ENCODE results near the gene MCRS1. TPM values are rescaled to one million over a fixed set of nuclear protein-coding genes. Genes with fewer than 3 reads are reported as not detected.

Gene MCRS1, protein sequence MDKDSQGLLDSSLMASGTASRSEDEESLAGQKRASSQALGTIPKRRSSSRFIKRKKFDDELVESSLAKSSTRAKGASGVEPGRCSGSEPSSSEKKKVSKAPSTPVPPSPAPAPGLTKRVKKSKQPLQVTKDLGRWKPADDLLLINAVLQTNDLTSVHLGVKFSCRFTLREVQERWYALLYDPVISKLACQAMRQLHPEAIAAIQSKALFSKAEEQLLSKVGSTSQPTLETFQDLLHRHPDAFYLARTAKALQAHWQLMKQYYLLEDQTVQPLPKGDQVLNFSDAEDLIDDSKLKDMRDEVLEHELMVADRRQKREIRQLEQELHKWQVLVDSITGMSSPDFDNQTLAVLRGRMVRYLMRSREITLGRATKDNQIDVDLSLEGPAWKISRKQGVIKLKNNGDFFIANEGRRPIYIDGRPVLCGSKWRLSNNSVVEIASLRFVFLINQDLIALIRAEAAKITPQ
- 47.2 and 54.0 TPM in 2 replicates for total RNA-seq

GRCh38 chr12:49567611-49568441 is at the start of gene MCRS1:
TSS of gene MCRS1 (minus strand) at chr12:49568142. CDS start at chr12:49566731, 1,411 bp downstream.

DNA sequence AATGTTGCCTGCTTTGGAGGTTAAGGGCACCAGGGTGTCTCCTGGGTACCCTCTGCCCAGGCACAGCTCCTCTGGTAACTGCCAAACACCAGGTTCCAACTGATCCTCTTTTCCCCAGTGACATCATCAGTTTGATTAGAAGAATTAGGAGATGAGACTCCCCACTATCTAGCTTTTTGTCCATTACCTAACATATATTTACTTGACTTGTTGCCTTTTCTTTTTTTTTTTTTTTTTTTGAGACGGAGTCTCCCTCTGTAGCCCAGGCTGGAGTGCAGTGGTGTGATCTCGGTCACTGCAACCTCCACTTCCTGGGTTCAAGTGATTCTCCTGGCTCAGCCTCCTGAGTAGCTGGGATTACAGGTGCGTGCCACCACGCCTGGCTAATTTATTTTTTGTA is 37.6 kb upstream of the MCRS1 start, which contains the start of gene FAM186B:
FAM186B (minus strand) TSS at position 101 of the 400 bp plus-strand sequence. CDS start 162 bp downstream, outside the sequence.

DNA sequence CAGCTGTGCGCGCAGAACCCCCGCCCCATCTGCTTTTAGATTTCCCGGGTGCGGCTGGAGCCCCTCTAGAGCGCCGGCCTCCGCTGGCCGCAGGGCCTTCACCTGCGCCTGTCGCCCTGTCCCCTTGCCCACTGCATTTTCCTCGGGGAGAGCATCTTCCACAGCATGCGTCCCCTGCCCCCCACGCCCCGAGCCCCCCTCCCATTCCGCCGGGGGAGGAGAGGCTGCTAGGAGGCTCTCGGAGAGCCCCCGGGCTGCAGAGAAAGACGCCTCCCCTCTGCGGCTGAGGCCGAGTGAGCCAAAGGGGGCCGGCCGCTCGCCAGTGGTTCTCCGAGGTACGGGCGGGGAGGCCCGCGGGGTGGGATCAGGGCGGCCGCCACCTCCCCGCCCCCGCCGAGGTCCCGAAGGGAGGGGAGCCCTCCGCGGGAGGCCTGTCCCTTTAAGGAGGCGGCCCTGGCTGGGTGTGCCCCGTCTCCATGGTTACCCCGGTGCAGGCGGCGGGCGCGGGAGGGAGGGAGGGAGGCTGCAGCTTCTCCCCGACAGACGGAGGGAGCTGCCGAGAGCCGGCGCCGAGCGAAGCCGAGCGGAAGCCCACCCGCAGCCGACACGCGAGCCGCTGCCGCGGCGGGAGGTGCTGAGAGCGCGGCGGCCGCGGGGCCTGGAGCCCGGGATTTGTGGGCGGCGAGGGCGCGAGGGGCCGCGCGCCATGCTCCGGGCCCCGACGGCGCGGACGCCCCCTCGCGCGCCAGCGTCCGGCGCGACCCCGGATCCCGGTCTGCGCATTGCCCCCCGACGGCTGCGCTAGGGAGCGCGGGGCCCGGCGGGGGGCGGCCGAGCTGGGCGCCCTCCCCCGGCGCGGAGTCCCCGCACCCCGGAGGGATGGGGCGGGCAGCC is 29.2 kb downstream of the MCRS1 start, which contains the start of gene KCNH3:
KCNH3 (plus strand) TSS at position 521 of the 894 bp plus-strand sequence. CDS start 387 bp downstream, outside the sequence.

Other genes starting within 250 kb of the MCRS1 start
- gene TROAP, start 244.9 kb downstream of the MCRS1 start, total RNA-seq = 1.2 and 3.7 TPM in 2 replicates
- gene C1QL4, start 231.0 kb downstream of the MCRS1 start, total RNA-seq = under 0.01 TPM in 1 of 2 replicates, not detected in the other
- gene DNAJC22, start 221.3 kb downstream of the MCRS1 start, total RNA-seq = 1.8 and 6.0 TPM in 2 replicates
- 27.7 and 31.4 TPM in 2 replicates for gene SPATS2, start 200.7 kb downstream of the MCRS1 start, total RNA-seq
- gene KCNH3, start 29.1 kb downstream of the MCRS1 start, total RNA-seq = under 0.01 and 0.09 TPM in 2 replicates
- gene FAM186B, start 37.5 kb upstream of the MCRS1 start, total RNA-seq = 0.28 and 0.37 TPM in 2 replicates
- 8.2 and 12.8 TPM in 2 replicates for gene PRPF40B, start 55.4 kb upstream of the MCRS1 start, total RNA-seq
- 13.9 TPM in 2 replicates for gene FMNL3, start 139.3 kb upstream of the MCRS1 start, total RNA-seq
- gene TMBIM6, start 173.4 kb upstream of the MCRS1 start, total RNA-seq = 372 and 422 TPM in 2 replicates

All from smooth muscle cell of bladder (primary cell).